Skeletal muscle tissue (tissue), 4 donors: Measurements from ENCODE around the gene MCF2L2. TPM values are rescaled to one million over a fixed set of nuclear protein-coding genes. Genes with fewer than 3 reads are reported as not detected.

Experiments
- H3K27ac ChIP-seq: one replicate; pipeline ENCODE4 v1.7.0; 2013; ENCODE audit warnings: mild to moderate bottlenecking, low read depth, low read length, inconsistent platforms
- H3K27me3 ChIP-seq, 3 donors: one replicate each; pipeline ENCODE4 v1.7.0; 2013; ENCODE audit warnings: low read length in 3 of 3; ENCODE audit not compliant: control insufficient read depth in 3 of 3, insufficient read depth in 3 of 3
- H3K36me3 ChIP-seq, 3 donors: one replicate each; pipeline ENCODE4 v1.7.0; 2013; ENCODE audit warnings: low read length in 3 of 3; ENCODE audit not compliant: control insufficient read depth in 3 of 3, insufficient read depth in 3 of 3
- H3K4me1 ChIP-seq, 3 donors: one replicate each; pipeline ENCODE4 v1.7.0; 2013; ENCODE audit warnings: low read length in 3 of 3, mild to moderate bottlenecking in 3 of 3; ENCODE audit not compliant: control insufficient read depth in 3 of 3, insufficient read depth in 3 of 3
- H3K4me3 ChIP-seq, 3 donors: one replicate each; pipeline ENCODE4 v1.7.0; 2013; ENCODE audit warnings: low read length in 3 of 3
- H3K9ac ChIP-seq, 3 donors: one replicate each; pipeline ENCODE4 v1.7.0; 2013; ENCODE audit warnings: low read length in 3 of 3, mild to moderate bottlenecking in 3 of 3, moderate library complexity in 2 of 3, low read depth in 1 of 3
- H3K9me3 ChIP-seq, 3 donors: one replicate each; pipeline ENCODE4 v1.7.0; 2013; ENCODE audit warnings: low read length in 3 of 3; ENCODE audit not compliant: control insufficient read depth in 3 of 3
- total RNA-seq: library from RNA; depleted of rRNA; stranded (reverse); fragments of >200 nt; gene quantifications from one replicate; pipeline ENCODE4 v1.2.3, GENCODE V29; 2014
- donor health status: Osteomylitis.

The MCF2L2 gene
- total RNA-seq, 1 donor from 2014 or later, result under 0.01 TPM

GRCh38 chr3:183277260-183277659 is 151.2 kb downstream of the MCF2L2 start:
- peaks cover 0 to 5% (median 0%) of the 10 kb centered on the region in 3 donors for H3K4me1 ChIP-seq
- no peaks in the 10 kb centered on the region for H3K36me3 ChIP-seq
- H3K27ac ChIP-seq, result no peak overlapping the region
- no peak overlapping the region for H3K9ac ChIP-seq
- no peaks in the 10 kb centered on the region for H3K27me3 ChIP-seq
- no peaks in the 10 kb centered on the region for H3K9me3 ChIP-seq
- no peak overlapping the region for H3K4me3 ChIP-seq

DNA sequence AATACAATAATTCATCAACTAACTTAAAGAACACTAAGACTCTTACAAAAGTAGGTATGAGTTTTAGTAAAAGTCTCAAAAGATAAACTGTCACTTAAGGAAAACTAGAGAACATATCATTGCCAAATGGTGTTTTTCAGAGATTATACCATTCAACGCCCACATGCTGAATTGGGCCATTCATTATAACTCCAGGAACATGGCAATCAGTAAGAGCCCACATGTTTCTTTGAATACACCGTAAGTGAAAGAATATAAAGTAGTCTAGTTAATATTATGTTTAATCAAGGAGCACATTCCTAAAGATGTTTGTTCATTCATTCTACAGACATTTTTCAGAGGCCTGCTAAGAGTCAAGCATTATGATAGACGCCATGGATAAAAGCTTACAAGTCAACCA is 152.5 kb downstream of the MCF2L2 start:
- Histone ChIP-seq H3K4me3 (no peak overlapping the region), H3K9me3 (no peaks in the 10 kb centered on the region)

GRCh38 chr3:183275418-183275817 is 153.0 kb downstream of the MCF2L2 start:
- no peaks in the 10 kb centered on the region for H3K9me3 ChIP-seq
- H3K27ac ChIP-seq, result no peak overlapping the region
- H3K9ac ChIP-seq, result no peak overlapping the region
- H3K4me1 ChIP-seq, result peaks cover 0 to 5% (median 2%) of the 10 kb centered on the region in 3 donors
- no peaks in the 10 kb centered on the region for H3K27me3 ChIP-seq
- H3K36me3 ChIP-seq, result peaks cover 0 to under 1% (median 0%) of the 10 kb centered on the region in 3 donors
- no peak overlapping the region for H3K4me3 ChIP-seq

More for the DNA sequence above, 152.5 kb downstream of the MCF2L2 start:
- Histone ChIP-seq H3K27ac (no peak overlapping the region), H3K36me3 (no peaks in the 10 kb centered on the region), H3K4me1 (peaks cover 0 to 5% (median 2%) of the 10 kb centered on the region in 3 donors), H3K27me3 (no peaks in the 10 kb centered on the region), H3K9ac (no peak overlapping the region)

- peaks cover 0 to 5% (median 2%) of the 10 kb centered on the region in 3 donors for H3K4me1 ChIP-seq
- H3K9me3 ChIP-seq, result no peaks in the 10 kb centered on the region
- no peak overlapping the region for H3K4me3 ChIP-seq
- H3K36me3 ChIP-seq, result peaks cover 0 to 3% (median 0%) of the 10 kb centered on the region in 3 donors
- H3K27me3 ChIP-seq, result no peaks in the 10 kb centered on the region
- H3K27ac ChIP-seq, result no peak overlapping the region
- H3K9ac ChIP-seq, result no peak overlapping the region
Observed at GRCh38 chr3:183274609-183275008, 153.8 kb downstream of the MCF2L2 start.

DNA sequence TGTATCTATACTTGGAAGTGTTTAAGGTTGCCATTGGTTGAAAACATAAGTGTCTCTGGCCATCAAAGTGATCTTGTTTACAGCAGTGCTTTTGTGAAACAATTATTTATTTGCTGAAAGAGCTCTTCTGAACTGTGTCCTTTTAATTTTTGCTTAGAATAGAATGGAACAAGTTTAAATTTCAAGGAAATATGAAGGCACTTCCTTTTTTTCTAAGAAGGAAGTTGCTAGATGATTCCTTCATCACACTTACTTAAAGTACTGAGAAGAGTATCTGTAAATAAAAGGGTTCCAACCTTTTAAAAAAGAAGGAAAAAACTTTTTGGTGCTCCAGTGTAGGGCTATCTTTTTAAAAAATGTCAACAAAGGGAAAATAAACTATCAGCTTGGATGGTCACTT is 155.6 kb downstream of the MCF2L2 start:
- Histone ChIP-seq H3K36me3 (peaks cover 0 to 3% (median 0%) of the 10 kb centered on the region in 3 donors), H3K9me3 (no peaks in the 10 kb centered on the region), H3K4me1 (peaks cover 5 to 10% (median 6%) of the 10 kb centered on the region in 3 donors), H3K27ac (no peak overlapping the region), H3K27me3 (no peaks in the 10 kb centered on the region), H3K4me3 (no peak overlapping the region), H3K9ac (no peak overlapping the region)

GRCh38 chr3:183272142-183272541 is 156.3 kb downstream of the MCF2L2 start:
- Histone ChIP-seq H3K9me3 (no peaks in the 10 kb centered on the region), H3K4me3 (no peak overlapping the region), H3K36me3 (peaks cover 0 to 3% (median 0%) of the 10 kb centered on the region in 3 donors), H3K9ac (no peak overlapping the region), H3K27me3 (no peaks in the 10 kb centered on the region), H3K27ac (no peak overlapping the region), H3K4me1 (peaks cover 6 to 13% (median 9%) of the 10 kb centered on the region in 3 donors)

DNA sequence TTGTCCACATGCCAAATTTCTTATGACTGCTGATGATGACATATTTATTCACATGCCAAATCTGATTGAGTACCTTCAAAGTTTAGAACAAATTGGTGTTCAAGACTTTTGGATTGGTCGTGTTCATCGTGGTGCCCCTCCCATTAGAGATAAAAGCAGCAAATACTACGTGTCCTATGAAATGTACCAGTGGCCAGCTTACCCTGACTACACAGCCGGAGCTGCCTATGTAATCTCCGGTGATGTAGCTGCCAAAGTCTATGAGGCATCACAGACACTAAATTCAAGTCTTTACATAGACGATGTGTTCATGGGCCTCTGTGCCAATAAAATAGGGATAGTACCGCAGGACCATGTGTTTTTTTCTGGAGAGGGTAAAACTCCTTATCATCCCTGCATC is 158.1 kb downstream of the MCF2L2 start:
- no peak overlapping the region for H3K27ac ChIP-seq
- H3K4me1 ChIP-seq, result peaks cover 8 to 18% (median 15%) of the 10 kb centered on the region in 3 donors
- no peak overlapping the region for H3K4me3 ChIP-seq
- no peak overlapping the region for H3K9ac ChIP-seq
- no peaks in the 10 kb centered on the region for H3K9me3 ChIP-seq
- peaks cover 0 to 3% (median 0%) of the 10 kb centered on the region in 3 donors for H3K36me3 ChIP-seq
- no peaks in the 10 kb centered on the region for H3K27me3 ChIP-seq

DNA sequence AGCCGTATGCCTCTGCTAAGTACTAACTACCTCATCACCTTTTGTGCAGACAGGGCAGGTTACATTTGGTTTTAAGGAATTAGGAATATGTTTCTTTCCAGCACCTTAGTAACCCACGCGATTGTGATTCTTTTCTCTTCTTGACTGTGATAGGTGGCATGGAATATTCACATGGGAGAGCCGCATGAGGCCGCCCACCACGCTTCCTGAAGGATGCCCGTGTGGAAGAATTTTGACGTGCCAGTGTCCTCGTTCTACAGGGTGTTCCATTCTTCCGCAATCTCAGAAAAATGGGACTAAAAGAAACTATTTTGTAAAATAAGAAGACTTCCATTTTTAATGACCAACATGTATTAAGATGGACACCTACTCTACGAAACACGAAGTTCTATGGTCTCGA is 159.1 kb downstream of the MCF2L2 start:
- Histone ChIP-seq H3K4me3 (no peak overlapping the region), H3K27ac (no peak overlapping the region), H3K27me3 (no peaks in the 10 kb centered on the region), H3K9ac (no peak overlapping the region), H3K36me3 (peaks cover 0 to 3% (median 0%) of the 10 kb centered on the region in 3 donors), H3K9me3 (no peaks in the 10 kb centered on the region), H3K4me1 (peaks cover 15 to 23% (median 20%) of the 10 kb centered on the region in 3 donors)

GRCh38 chr3:183268366-183268765 is 160.1 kb downstream of the MCF2L2 start:
- Histone ChIP-seq H3K9me3 (no peaks in the 10 kb centered on the region), H3K36me3 (peaks cover 0 to 3% (median 0%) of the 10 kb centered on the region in 3 donors), H3K4me3 (no peak overlapping the region), H3K27me3 (no peaks in the 10 kb centered on the region), H3K9ac (no peak overlapping the region), H3K4me1 (peaks cover 15 to 29% (median 27%) of the 10 kb centered on the region in 3 donors), H3K27ac (no peak overlapping the region)

DNA sequence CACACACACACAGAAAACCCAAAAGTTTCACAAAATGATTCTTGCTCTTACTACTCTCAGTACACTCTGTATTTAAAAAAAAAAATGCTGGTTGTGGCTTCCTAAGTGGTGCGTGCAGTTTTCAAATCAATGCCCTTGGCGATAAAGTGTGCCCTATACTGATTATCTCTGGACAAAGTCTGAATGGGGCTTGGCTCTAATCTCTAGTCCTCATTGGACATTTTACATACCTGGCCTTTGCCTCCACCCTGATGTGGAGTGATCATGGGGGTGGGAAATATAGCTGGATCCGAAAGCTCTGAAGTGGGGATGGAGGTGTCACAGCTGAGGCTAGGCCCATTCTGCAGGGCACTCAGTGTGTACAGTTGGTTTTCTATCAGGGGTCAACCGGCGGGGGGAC is 161.3 kb downstream of the MCF2L2 start:
- no peak overlapping the region for H3K27ac ChIP-seq
- H3K36me3 ChIP-seq, result peaks cover 0 to 3% (median 0%) of the 10 kb centered on the region in 3 donors
- no peak overlapping the region for H3K4me3 ChIP-seq
- H3K9me3 ChIP-seq, result no peaks in the 10 kb centered on the region
- no peak overlapping the region for H3K9ac ChIP-seq
- no peaks in the 10 kb centered on the region for H3K27me3 ChIP-seq
- H3K4me1 ChIP-seq, result peaks cover 15 to 29% (median 27%) of the 10 kb centered on the region in 3 donors
